ENCODE results near the gene AK1.

- TF ChIP-seq POLR2A (IDR thresholded peaks at IDR 0.05) (no peak), CTCF (IDR thresholded peaks at IDR 0.05) (no peak)
Measured at GRCh38 chr9:127896395-127897192, 19.1 kb upstream of the AK1 start.

All from tibial nerve (tissue), 3 donors.